ENCODE measurements around the gene RIMS1. TPM values are rescaled to one million over a fixed set of nuclear protein-coding genes. Genes with fewer than 3 reads are reported as not detected.

RIMS1 gene
- total and polyA plus RNA-seq, 4 donors: 0.09 to 0.17 TPM; not detected in 2

DNA sequence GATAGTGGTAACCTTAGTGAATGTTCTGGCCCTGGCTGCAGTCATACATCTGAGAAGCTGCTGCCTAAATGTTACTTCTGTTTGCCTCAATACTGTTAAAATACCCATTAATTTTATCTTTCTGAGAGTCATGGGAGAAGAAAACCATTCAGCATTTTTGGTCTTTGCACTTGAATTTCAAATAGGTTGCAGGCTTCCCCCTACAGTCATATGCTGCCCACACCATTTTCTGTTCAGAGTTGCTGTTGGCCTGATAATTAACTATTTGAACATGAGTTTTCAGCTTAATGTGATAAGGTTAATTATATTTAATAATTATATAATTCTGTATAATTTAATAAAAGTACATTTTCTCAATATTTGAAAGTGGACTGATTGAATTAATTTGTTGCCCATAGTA is 410.0 kb downstream of the RIMS1 start:
- Histone ChIP-seq H3K27me3 (ENCODE audit: control insufficient read depth in 4 of 4, insufficient read depth in 4 of 4, low read length in 3 of 4) (no peaks in the 10 kb centered on the region), H3K27ac (ENCODE audit: low read depth in 1 of 2, low read length in 2 of 2) (no peak overlapping the region), H3K4me1 (ENCODE audit: control insufficient read depth in 4 of 4, insufficient read depth in 4 of 4, low read length in 3 of 4) (no peaks in the 10 kb centered on the region), H3K9ac (ENCODE audit: low read depth in 1 of 2, low read length in 2 of 2) (no peak overlapping the region), H3K4me3 (ENCODE audit: low read depth in 1 of 3, low read length in 3 of 3) (no peak overlapping the region), H3K9me3 (ENCODE audit: control insufficient read depth in 4 of 4, low read length in 3 of 4) (no peaks in the 10 kb centered on the region), H3K36me3 (ENCODE audit: control insufficient read depth in 4 of 4, insufficient read depth in 3 of 4, low read depth in 1 of 4, low read length in 3 of 4) (no peaks in the 10 kb centered on the region)
- DNase-seq (ENCODE audit: low spot score): no peak
- TF ChIP-seq GABPA (IDR thresholded peaks at IDR 0.05 in 1 of 2, conservative IDR thresholded peaks at IDR 0.05 in 1 of 2) (no peak), ATF3 (IDR thresholded peaks at IDR 0.05) (no peak), NR2F2 (IDR thresholded peaks at IDR 0.05) (no peak), RXRA (IDR thresholded peaks at IDR 0.05) (no peak), JUND (IDR thresholded peaks at IDR 0.05) (no peak), FOXA1 (IDR thresholded peaks at IDR 0.05) (no peak), EGR1 (IDR thresholded peaks at IDR 0.05; ENCODE audit: low read depth in 2 of 2) (no peak), REST (IDR thresholded peaks at IDR 0.05) (no peak), TAF1 (conservative IDR thresholded peaks at IDR 0.05) (no peak), HNF4G (IDR thresholded peaks at IDR 0.05) (no peak), SP1 (IDR thresholded peaks at IDR 0.05) (no peak), HNF4A (conservative IDR thresholded peaks at IDR 0.05) (no peak), FOXA2 (IDR thresholded peaks at IDR 0.05) (no peak), RAD21 (IDR thresholded peaks at IDR 0.05) (no peak)
- TF ChIP-seq, protein P1, sequence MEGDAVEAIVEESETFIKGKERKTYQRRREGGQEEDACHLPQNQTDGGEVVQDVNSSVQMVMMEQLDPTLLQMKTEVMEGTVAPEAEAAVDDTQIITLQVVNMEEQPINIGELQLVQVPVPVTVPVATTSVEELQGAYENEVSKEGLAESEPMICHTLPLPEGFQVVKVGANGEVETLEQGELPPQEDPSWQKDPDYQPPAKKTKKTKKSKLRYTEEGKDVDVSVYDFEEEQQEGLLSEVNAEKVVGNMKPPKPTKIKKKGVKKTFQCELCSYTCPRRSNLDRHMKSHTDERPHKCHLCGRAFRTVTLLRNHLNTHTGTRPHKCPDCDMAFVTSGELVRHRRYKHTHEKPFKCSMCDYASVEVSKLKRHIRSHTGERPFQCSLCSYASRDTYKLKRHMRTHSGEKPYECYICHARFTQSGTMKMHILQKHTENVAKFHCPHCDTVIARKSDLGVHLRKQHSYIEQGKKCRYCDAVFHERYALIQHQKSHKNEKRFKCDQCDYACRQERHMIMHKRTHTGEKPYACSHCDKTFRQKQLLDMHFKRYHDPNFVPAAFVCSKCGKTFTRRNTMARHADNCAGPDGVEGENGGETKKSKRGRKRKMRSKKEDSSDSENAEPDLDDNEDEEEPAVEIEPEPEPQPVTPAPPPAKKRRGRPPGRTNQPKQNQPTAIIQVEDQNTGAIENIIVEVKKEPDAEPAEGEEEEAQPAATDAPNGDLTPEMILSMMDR (IDR thresholded peaks at IDR 0.05; ENCODE audit: low read depth, low read length, missing input control): no peak
- TF ChIP-seq, protein P2, sequence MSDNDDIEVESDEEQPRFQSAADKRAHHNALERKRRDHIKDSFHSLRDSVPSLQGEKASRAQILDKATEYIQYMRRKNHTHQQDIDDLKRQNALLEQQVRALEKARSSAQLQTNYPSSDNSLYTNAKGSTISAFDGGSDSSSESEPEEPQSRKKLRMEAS (IDR thresholded peaks at IDR 0.05): no peak
- TF ChIP-seq, protein P3, sequence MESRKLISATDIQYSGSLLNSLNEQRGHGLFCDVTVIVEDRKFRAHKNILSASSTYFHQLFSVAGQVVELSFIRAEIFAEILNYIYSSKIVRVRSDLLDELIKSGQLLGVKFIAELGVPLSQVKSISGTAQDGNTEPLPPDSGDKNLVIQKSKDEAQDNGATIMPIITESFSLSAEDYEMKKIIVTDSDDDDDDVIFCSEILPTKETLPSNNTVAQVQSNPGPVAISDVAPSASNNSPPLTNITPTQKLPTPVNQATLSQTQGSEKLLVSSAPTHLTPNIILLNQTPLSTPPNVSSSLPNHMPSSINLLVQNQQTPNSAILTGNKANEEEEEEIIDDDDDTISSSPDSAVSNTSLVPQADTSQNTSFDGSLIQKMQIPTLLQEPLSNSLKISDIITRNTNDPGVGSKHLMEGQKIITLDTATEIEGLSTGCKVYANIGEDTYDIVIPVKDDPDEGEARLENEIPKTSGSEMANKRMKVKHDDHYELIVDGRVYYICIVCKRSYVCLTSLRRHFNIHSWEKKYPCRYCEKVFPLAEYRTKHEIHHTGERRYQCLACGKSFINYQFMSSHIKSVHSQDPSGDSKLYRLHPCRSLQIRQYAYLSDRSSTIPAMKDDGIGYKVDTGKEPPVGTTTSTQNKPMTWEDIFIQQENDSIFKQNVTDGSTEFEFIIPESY (IDR thresholded peaks at IDR 0.05): no peak

DNA sequence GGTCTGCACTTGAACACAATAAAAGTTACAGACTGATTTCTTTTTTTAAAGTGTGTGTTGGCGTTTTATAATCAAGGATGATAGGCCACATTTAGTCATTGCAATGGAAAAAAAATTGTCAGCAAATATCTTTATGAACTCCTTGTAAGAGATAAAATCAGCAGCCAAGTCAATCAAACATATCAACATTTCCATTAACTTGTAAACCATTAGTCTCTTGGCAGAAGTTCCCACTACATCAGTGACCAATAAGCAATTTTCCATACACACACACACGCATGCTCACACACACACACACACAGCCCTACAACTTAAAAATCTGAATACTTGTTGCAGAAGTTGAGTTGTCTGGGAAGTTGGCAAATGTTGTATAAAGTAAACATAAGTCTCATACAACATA is 419.6 kb downstream of the RIMS1 start:
- DNase-seq (ENCODE audit: low spot score): no peak
- WGBS: 64% methylated on average over 2 of the region's 2 CpGs
- no peak overlapping the region for H3K27ac ChIP-seq (ENCODE audit: low read depth in 1 of 2, low read length in 2 of 2)
- H3K4me3 ChIP-seq (ENCODE audit: low read depth in 1 of 3, low read length in 3 of 3): no peak overlapping the region
- no peaks in the 10 kb centered on the region for H3K4me1 ChIP-seq (ENCODE audit: control insufficient read depth in 4 of 4, insufficient read depth in 4 of 4, low read length in 3 of 4)
- H3K9me3 ChIP-seq (ENCODE audit: control insufficient read depth in 4 of 4, low read length in 3 of 4): no peaks in the 10 kb centered on the region
- H3K36me3 ChIP-seq (ENCODE audit: control insufficient read depth in 4 of 4, insufficient read depth in 3 of 4, low read depth in 1 of 4, low read length in 3 of 4): no peaks in the 10 kb centered on the region
- no peak overlapping the region for H3K9ac ChIP-seq (ENCODE audit: low read depth in 1 of 2, low read length in 2 of 2)
- H3K27me3 ChIP-seq (ENCODE audit: control insufficient read depth in 4 of 4, insufficient read depth in 4 of 4, low read length in 3 of 4): peaks cover 0 to 2% (median 0%) of the 10 kb centered on the region in 4 donors
- no peak for TF ChIP-seq ATF3 (IDR thresholded peaks at IDR 0.05)
- TF ChIP-seq NR2F2 (IDR thresholded peaks at IDR 0.05): no peak
- TF ChIP-seq TAF1 (conservative IDR thresholded peaks at IDR 0.05): no peak
- TF ChIP-seq YY1 (IDR thresholded peaks at IDR 0.05): no peak
- TF ChIP-seq JUND (IDR thresholded peaks at IDR 0.05): no peak
- TF ChIP-seq RAD21 (IDR thresholded peaks at IDR 0.05): no peak
- no peak for TF ChIP-seq FOXA1 (IDR thresholded peaks at IDR 0.05)
- TF ChIP-seq, protein P1 (IDR thresholded peaks at IDR 0.05; ENCODE audit: low read depth, low read length, missing input control): no peak
- TF ChIP-seq HNF4G (IDR thresholded peaks at IDR 0.05): no peak
- TF ChIP-seq REST (IDR thresholded peaks at IDR 0.05): no peak
- no peak for TF ChIP-seq SP1 (IDR thresholded peaks at IDR 0.05)
- TF ChIP-seq RXRA (IDR thresholded peaks at IDR 0.05): no peak

Data from liver (tissue), 9 donors.